Measurements from ENCODE around the gene RPL3.

- TF ChIP-seq POLR2A (IDR thresholded peaks at IDR 0.05; ENCODE audit: low read depth, low read length), result no peak
- no peak for TF ChIP-seq TAF1 (IDR thresholded peaks at IDR 0.05; ENCODE audit: low read depth, low read length)
- no peak for TF ChIP-seq POLR2AphosphoS5 (IDR thresholded peaks at IDR 0.05; ENCODE audit: low read depth, low read length)
- no peak for TF ChIP-seq SPI1 (IDR thresholded peaks at IDR 0.05; ENCODE audit: low read depth, low read length)
These were observed 18.3 kb downstream of the RPL3 start for GRCh38 chr22:39301108-39301507.

All from GM12891 (cell line).